Fibroblast of lung (primary cell): Measurements from ENCODE around the gene CNDP1. TPM values are rescaled to one million over a fixed set of nuclear protein-coding genes. Genes with fewer than 3 reads are reported as not detected.

ENCODE experiments used
- DNase-seq, 2 donors: peaks; one replicate each; pipeline versions ENCODE4 v3.0.0 to v3.0.0-alpha.2; 2010; ENCODE audit warnings: low read depth in 2 of 2
- H2AFZ ChIP-seq: 2 replicates; pipeline ENCODE4 v1.5.1; 2012; ENCODE audit warnings: low read length, control low read depth, inconsistent platforms
- H3K27ac ChIP-seq: 2 replicates; pipeline ENCODE4 v1.5.1; 2011; ENCODE audit warnings: low read length, control low read depth; ENCODE audit not compliant: insufficient read depth
- H3K27me3 ChIP-seq: 2 replicates; pipeline ENCODE4 v1.5.1; 2011; ENCODE audit warnings: mild to moderate bottlenecking, low read length; ENCODE audit not compliant: control insufficient read depth, insufficient read depth
- H3K36me3 ChIP-seq: 2 replicates; pipeline ENCODE4 v1.5.1; 2011; ENCODE audit warnings: low read length; ENCODE audit not compliant: control insufficient read depth, insufficient read depth
- H3K4me1 ChIP-seq: 2 replicates; pipeline ENCODE4 v1.5.1; 2011; ENCODE audit warnings: low read length; ENCODE audit not compliant: control insufficient read depth, insufficient read depth; ENCODE audit errors: extremely low read depth
- H3K4me2 ChIP-seq: 2 replicates; pipeline ENCODE4 v1.5.1; 2011; ENCODE audit warnings: low read length, control low read depth; ENCODE audit not compliant: insufficient read depth; ENCODE audit errors: extremely low read depth
- H3K4me3 ChIP-seq, 4 experiments: fragments of 200-600 bp in 1 of 4; sonication (generic) in 1 of 4; replicated peaks in 1 of 4; 2 replicates each; pipeline ENCODE4 v1.5.1; 2011 to 2016; ENCODE audit warnings: low read length in 4 of 4, low read depth in 3 of 4, mild to moderate bottlenecking in 3 of 4, control low read depth in 2 of 4, inconsistent platforms in 1 of 4, mixed read lengths in 1 of 4; ENCODE audit not compliant: insufficient read depth in 1 of 4; ENCODE audit errors: control extremely low read depth in 1 of 4
- H3K79me2 ChIP-seq: 2 replicates; pipeline ENCODE4 v1.5.1; 2012; ENCODE audit warnings: mild to moderate bottlenecking, low read length, inconsistent platforms; ENCODE audit not compliant: control insufficient read depth, insufficient read depth
- H3K9ac ChIP-seq: 2 replicates; pipeline ENCODE4 v1.5.1; 2011; ENCODE audit warnings: mild to moderate bottlenecking, low read length, control low read depth; ENCODE audit not compliant: insufficient read depth
- H3K9me3 ChIP-seq: 2 replicates; pipeline ENCODE4 v1.5.1; 2012; ENCODE audit warnings: low read depth, low read length; ENCODE audit not compliant: control insufficient read depth, insufficient read depth
- H4K20me1 ChIP-seq: 2 replicates; pipeline ENCODE4 v1.5.1; 2011; ENCODE audit warnings: low read length; ENCODE audit not compliant: control insufficient read depth, insufficient read depth; ENCODE audit errors: extremely low read depth
- CTCF ChIP-seq, 2 donors: IDR thresholded peaks in 1 of 2; conservative IDR thresholded peaks in 1 of 2; 1 replicate in 1 of 2; 2 replicates in 1 of 2; pipeline ENCODE4 v1.5.1; 2011 to 2012; ENCODE audit warnings: low read length in 2 of 2, control low read depth in 1 of 2, inconsistent platforms in 1 of 2, low read depth in 1 of 2, mild to moderate bottlenecking in 1 of 2
- EZH2 ChIP-seq: IDR thresholded peaks from 2 replicates; pipeline ENCODE4 v1.5.1; 2012; ENCODE audit warnings: low read length, control low read depth, mild to moderate bottlenecking; ENCODE audit errors: missing control alignments
- polyA plus RNA-seq, 2 donors: library from polyadenylated mRNA; depleted of rRNA in 1 of 2; stranded (reverse) in 1 of 2; unstranded in 1 of 2; fragments of >200 nt; gene quantifications; 2 replicates each; pipeline ENCODE4 v1.2.1, GENCODE V29; 2011 to 2012; ENCODE audit warnings: missing spikeins in 1 of 2
- total RNA-seq: library from RNA; depleted of rRNA; stranded (reverse); fragments of >200 nt; gene quantifications from 2 replicates; pipeline ENCODE4 v1.2.1, GENCODE V29; 2014

CNDP1 gene
- total and polyA plus RNA-seq, 2 donors (not counting 1 experiment from before 2014, with no cell fraction given), result not detected

DNA sequence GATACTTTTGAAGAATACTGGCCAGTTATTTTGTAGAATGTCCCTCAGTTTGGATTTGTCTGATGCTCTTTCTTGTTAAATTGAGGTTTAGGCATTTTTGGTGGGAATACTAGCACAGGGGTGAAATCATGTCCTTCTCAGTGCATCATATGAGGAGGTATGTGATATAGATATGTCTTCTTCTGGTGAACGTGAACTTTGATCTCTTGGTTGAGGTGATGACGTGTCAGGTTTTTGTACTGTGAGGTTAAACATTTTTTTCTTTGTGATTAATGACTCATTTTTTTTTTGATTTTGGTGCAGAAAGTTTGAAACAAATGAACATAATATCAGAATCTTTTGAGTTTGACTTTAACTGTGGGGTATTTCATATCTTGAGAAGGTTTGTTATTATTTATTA, 74.4 kb downstream of the CNDP1 start:
- no peak overlapping the region for H3K9ac ChIP-seq
- no peak overlapping the region for H3K4me3 ChIP-seq
- no peaks in the 10 kb centered on the region for H3K9me3 ChIP-seq
- H3K4me1 ChIP-seq, result peaks cover 3% of the 10 kb centered on the region
- no peaks in the 10 kb centered on the region for H3K36me3 ChIP-seq
- TF ChIP-seq CTCF (conservative IDR thresholded peaks at IDR 0.05 in 1 of 2, IDR thresholded peaks at IDR 0.05 in 1 of 2; ENCODE audit: low read depth in 1 of 2, low read length in 2 of 2) (no peak), EZH2 (no peak)
- H3K27ac ChIP-seq, result no peak overlapping the region
- DNase-seq, result no peak
- H2AFZ ChIP-seq, result no peak overlapping the region
- no peaks in the 10 kb centered on the region for H3K27me3 ChIP-seq
- H4K20me1 ChIP-seq, result no peaks in the 10 kb centered on the region
- no peak overlapping the region for H3K4me2 ChIP-seq
- H3K79me2 ChIP-seq, result peaks cover 12% of the 10 kb centered on the region

DNA sequence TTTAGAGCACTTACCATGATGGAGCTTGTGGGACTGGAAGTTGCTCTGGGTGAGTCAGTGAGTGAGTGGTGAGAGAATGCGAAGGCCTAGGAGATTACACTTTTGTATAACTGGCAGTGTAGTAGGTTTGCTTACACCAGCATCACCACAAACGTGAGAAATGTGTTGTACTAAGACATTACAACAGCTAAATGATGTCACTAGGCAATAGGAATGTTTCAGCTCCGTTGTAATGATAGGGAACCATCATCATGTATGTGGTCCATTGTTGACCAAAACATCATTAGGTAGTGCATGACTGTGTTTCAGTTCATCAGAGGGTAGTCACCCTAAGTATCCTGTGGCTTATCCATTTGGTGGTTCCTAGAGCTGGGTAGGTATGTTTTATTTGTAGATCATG, 75.2 kb downstream of the CNDP1 start:
- H3K27ac ChIP-seq, result no peak overlapping the region
- H4K20me1 ChIP-seq, result no peaks in the 10 kb centered on the region
- H2AFZ ChIP-seq, result no peak overlapping the region
- TF ChIP-seq CTCF (conservative IDR thresholded peaks at IDR 0.05 in 1 of 2, IDR thresholded peaks at IDR 0.05 in 1 of 2; ENCODE audit: low read depth in 1 of 2, low read length in 2 of 2), result no peak
- no peak for TF ChIP-seq EZH2
- H3K79me2 ChIP-seq, result peaks cover 7% of the 10 kb centered on the region
- DNase-seq, result peak; percentile 49 to 71
- H3K4me1 ChIP-seq, result peaks cover 1% of the 10 kb centered on the region
- no peaks in the 10 kb centered on the region for H3K36me3 ChIP-seq
- H3K27me3 ChIP-seq, result no peaks in the 10 kb centered on the region
- H3K9ac ChIP-seq, result no peak overlapping the region
- H3K4me3 ChIP-seq, result no peak overlapping the region
- no peaks in the 10 kb centered on the region for H3K9me3 ChIP-seq
- H3K4me2 ChIP-seq, result no peak overlapping the region

DNA sequence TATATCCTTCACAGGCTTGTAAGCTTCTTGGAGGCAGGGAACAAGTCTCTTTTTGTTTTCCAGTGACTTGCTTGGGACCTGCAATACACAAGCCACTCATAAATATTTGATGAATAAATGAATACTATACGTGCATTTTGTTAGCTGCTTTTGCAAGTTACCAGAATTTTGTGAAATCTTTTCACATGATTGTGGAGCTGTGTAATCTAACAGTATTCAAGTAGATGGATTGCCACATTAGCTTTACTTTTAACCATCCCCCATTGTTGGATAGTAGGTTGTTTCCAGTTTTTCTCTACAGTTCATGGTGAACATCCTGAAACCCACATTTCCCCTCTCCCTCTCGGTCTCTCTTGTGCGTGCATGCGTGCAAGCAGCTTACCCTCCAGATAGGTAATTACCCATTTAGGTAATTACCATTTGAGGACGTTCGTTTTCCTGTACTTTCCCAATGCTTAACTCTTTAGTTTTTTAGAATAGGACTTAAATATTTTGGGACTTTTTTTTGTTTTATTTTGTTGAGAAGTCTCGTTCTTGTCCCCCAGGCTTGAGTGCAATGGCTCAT, 75.8 kb downstream of the CNDP1 start:
- Histone ChIP-seq H3K27ac (no peak overlapping the region), H3K79me2 (peaks cover 6% of the 10 kb centered on the region), H2AFZ (no peak overlapping the region), H3K4me1 (no peaks in the 10 kb centered on the region), H3K36me3 (no peaks in the 10 kb centered on the region), H3K9me3 (no peaks in the 10 kb centered on the region), H3K4me2 (no peak overlapping the region), H3K27me3 (no peaks in the 10 kb centered on the region), H3K4me3 (no peak overlapping the region), H4K20me1 (no peaks in the 10 kb centered on the region), H3K9ac (no peak overlapping the region)
- DNase-seq, result no peak
- TF ChIP-seq EZH2, result no peak
- TF ChIP-seq CTCF (conservative IDR thresholded peaks at IDR 0.05 in 1 of 2, IDR thresholded peaks at IDR 0.05 in 1 of 2; ENCODE audit: low read depth in 1 of 2, low read length in 2 of 2), result no peak
